ENCODE measurements around the gene SLIT3. TPM values are rescaled to one million over a fixed set of nuclear protein-coding genes. Genes with fewer than 3 reads are reported as not detected.

The SLIT3 gene
- total and polyA plus RNA-seq, 10 of the 15 experiments (the other 5 are each of a cell fraction or from before 2014, with no cell fraction given), result 0.05 TPM; not detected in 9

GRCh38 chr5:169074839-169075238, 226.1 kb downstream of the SLIT3 start:
- Histone ChIP-seq H3K9me3 (replicated peaks; ENCODE audit: control insufficient read depth, insufficient read depth, low read length) (no peaks in the 10 kb centered on the region), H3K4me3 (no peak overlapping the region), H3K79me2 (ENCODE audit: control insufficient read depth, insufficient read depth, low read length) (no peaks in the 10 kb centered on the region), H3K36me3 (ENCODE audit: control insufficient read depth in 2 of 2, insufficient read depth in 2 of 2, low read length in 1 of 2) (no peaks in the 10 kb centered on the region), H3K9ac (ENCODE audit: control insufficient read depth, insufficient read depth, low read length) (no peak overlapping the region), H3K27ac (ENCODE audit: control insufficient read depth, insufficient read depth) (no peak overlapping the region), H3K27me3 (replicated peaks in 1 of 2; ENCODE audit: control insufficient read depth in 2 of 2, insufficient read depth in 2 of 2, low read length in 1 of 2) (no peaks in the 10 kb centered on the region; a peak in 1 of 4 replicates), H3K4me2 (ENCODE audit: control insufficient read depth, insufficient read depth) (no peak overlapping the region), H2AFZ (ENCODE audit: control insufficient read depth, low read depth, low read length) (no peak overlapping the region), H4K20me1 (ENCODE audit: control insufficient read depth, insufficient read depth) (no peaks in the 10 kb centered on the region), H3K4me1 (ENCODE audit: control insufficient read depth, insufficient read depth, low read length) (no peaks in the 10 kb centered on the region)
- no peak for DNase-seq (ENCODE audit: low read depth, low spot score)
- intact Hi-C loops (cut with micrococcal nuclease; ENCODE audit: unreplicated experiment), result no loop called here
- FAIRE-seq, result no peak
- SMC1A ChIA-PET (ENCODE audit: uncharacterized antibody, unreplicated experiment), result interaction anchor here (1.2 kb wide), 1 partner anchor 14 kb away, joined by 3 read pairs; no protein-coding TSS in a partner anchor
- ATAC-seq, result no peak
- 38% methylated on average over 3 of the region's 3 CpGs for WGBS (ENCODE audit: insufficient coverage, insufficient replicate concordance, low lambda C conversion rate, missing lambda C conversion rate)
- RAD21 ChIA-PET (ENCODE audit: unreplicated experiment), result interaction anchor here (0.6 kb wide), 1 partner anchor 87 kb away, joined by 3 read pairs; no protein-coding TSS in a partner anchor
- in situ Hi-C loops (cut with MboI), result no loop called here
- no TSS peak for BruUV-seq (replicated peaks)
- CTCF ChIA-PET, result no interaction called here
- POLR2A ChIA-PET, result no interaction called here
- TF ChIP-seq EGR1 (IDR thresholded peaks at IDR 0.05; ENCODE audit: borderline replicate concordance in 1 of 2, low read depth in 2 of 2, low read length in 2 of 2) (no peak), NFYA (IDR thresholded peaks at IDR 0.05; ENCODE audit: borderline replicate concordance, low read depth, low read length) (no peak), CBFB (IDR thresholded peaks at IDR 0.05; ENCODE audit: low read depth) (no peak), SKIL (IDR thresholded peaks at IDR 0.05; ENCODE audit: low read depth, poor library complexity, severe bottlenecking) (no peak), NR2C2 (IDR thresholded peaks at IDR 0.05; ENCODE audit: borderline replicate concordance, control insufficient read depth, insufficient read length, low read depth) (no peak), ZNF687 (IDR thresholded peaks at IDR 0.05) (no peak), EED (IDR thresholded peaks at IDR 0.05; ENCODE audit: low read depth) (no peak), MXI1 (IDR thresholded peaks at IDR 0.05; ENCODE audit: low read depth, low read length) (no peak), ZBTB40 (IDR thresholded peaks at IDR 0.05; ENCODE audit: borderline replicate concordance) (no peak), ZNF622 (IDR thresholded peaks at IDR 0.05) (no peak), RAD51 (IDR thresholded peaks at IDR 0.05) (no peak)
